Measurements from ENCODE around the gene TNS3. TPM values are rescaled to one million over a fixed set of nuclear protein-coding genes. Genes with fewer than 3 reads are reported as not detected.

TNS3 gene
- total RNA-seq, 4 donors from 2014 or later = 6.6 to 16.0 (median 9.6) TPM

GRCh38 chr7:47327346-47327697 is 254.6 kb downstream of the TNS3 start:
- intact Hi-C loops (cut with DNase I) = no loop called here
- TF ChIP-seq POLR2A (IDR thresholded peaks at IDR 0.05) = no peak
- TF ChIP-seq CTCF (IDR thresholded peaks at IDR 0.05) = no peak
- no peak for DNase-seq
- Histone ChIP-seq H3K4me3 (peak overlapping the region in 2 of 4 donors; percentile 13 to 31), H3K27ac (peak overlapping the region; percentile 12 to 77 (median 74)), H3K9me3 (no peaks in the 10 kb centered on the region), H3K27me3 (no peaks in the 10 kb centered on the region), H3K36me3 (no peaks in the 10 kb centered on the region), H3K4me1 (peaks cover 13 to 43% (median 40%) of the 10 kb centered on the region in 3 donors)
- 62 to 69% methylated on average over 5 to 7 of the region's 7 CpGs for WGBS, 2 donors

GRCh38 chr7:47326808-47327207 is 255.1 kb downstream of the TNS3 start:
- TF ChIP-seq CTCF (IDR thresholded peaks at IDR 0.05) = no peak
- TF ChIP-seq POLR2A (IDR thresholded peaks at IDR 0.05) = no peak
- WGBS, 2 donors = 24 to 49% methylated on average over 6 to 8 of the region's 8 CpGs
- no peak for DNase-seq

GRCh38 chr7:47326220-47326619 is 255.7 kb downstream of the TNS3 start:
- Histone ChIP-seq H3K36me3 (peaks cover 0 to under 1% (median 0%) of the 10 kb centered on the region in 3 donors), H3K4me3 (no peak overlapping the region), H3K27ac (peak overlapping the region in 1 of 4 donors; percentile 77), H3K9me3 (no peaks in the 10 kb centered on the region), H3K4me1 (peaks cover 13 to 43% (median 40%) of the 10 kb centered on the region in 3 donors), H3K27me3 (no peaks in the 10 kb centered on the region)
- peak in 2 of 6 experiments; percentile 15 to 50 for TF ChIP-seq CTCF (IDR thresholded peaks at IDR 0.05)
- TF ChIP-seq POLR2A (IDR thresholded peaks at IDR 0.05) = no peak
- no peak for DNase-seq
- intact Hi-C loops (cut with DNase I) = no loop called here
- WGBS, 2 donors = 37 to 46% methylated on average over 2 of the region's 2 CpGs

More at GRCh38 chr7:47326808-47327207, 255.1 kb downstream of the TNS3 start:
- peak overlapping the region in 1 of 4 donors; percentile 13 for H3K4me3 ChIP-seq
- H3K9me3 ChIP-seq = no peaks in the 10 kb centered on the region
- H3K36me3 ChIP-seq = no peaks in the 10 kb centered on the region
- peak overlapping the region in 3 of 4 donors; percentile 72 to 77 (median 75) for H3K27ac ChIP-seq
- intact Hi-C loops (cut with DNase I) = no loop called here
- H3K27me3 ChIP-seq = no peaks in the 10 kb centered on the region
- H3K4me1 ChIP-seq = peaks cover 13 to 43% (median 40%) of the 10 kb centered on the region in 3 donors

GRCh38 chr7:47325337-47325736 is 256.6 kb downstream of the TNS3 start:
- Histone ChIP-seq H3K36me3 (peaks cover 0 to 9% (median 0%) of the 10 kb centered on the region in 3 donors), H3K4me1 (peaks cover 13 to 43% (median 40%) of the 10 kb centered on the region in 3 donors), H3K9me3 (no peaks in the 10 kb centered on the region), H3K27me3 (no peaks in the 10 kb centered on the region), H3K27ac (peak overlapping the region in 1 of 4 donors; percentile 18), H3K4me3 (no peak overlapping the region)
- WGBS, 2 donors = 88 to 94% methylated on average over 6 of the region's 6 CpGs
- no peak for TF ChIP-seq POLR2A (IDR thresholded peaks at IDR 0.05)
- TF ChIP-seq CTCF (IDR thresholded peaks at IDR 0.05) = no peak
- no peak for DNase-seq
- intact Hi-C loops (cut with DNase I) = no loop called here

- WGBS, 2 donors = 86% methylated on average over 4 of the region's 4 CpGs
- H3K27ac ChIP-seq = no peak overlapping the region
Measured at GRCh38 chr7:47323904-47324303, 258.0 kb downstream of the TNS3 start.

More at GRCh38 chr7:47323904-47324303, 258.0 kb downstream of the TNS3 start:
- no peak for DNase-seq
- Histone ChIP-seq H3K4me3 (no peak overlapping the region), H3K9me3 (no peaks in the 10 kb centered on the region), H3K36me3 (peaks cover 0 to 23% (median 0%) of the 10 kb centered on the region in 3 donors), H3K4me1 (peaks cover 13 to 31% (median 28%) of the 10 kb centered on the region in 3 donors), H3K27me3 (no peaks in the 10 kb centered on the region)
- TF ChIP-seq POLR2A (IDR thresholded peaks at IDR 0.05) = no peak
- TF ChIP-seq CTCF (IDR thresholded peaks at IDR 0.05) = no peak
- intact Hi-C loops (cut with DNase I) = no loop called here
